A549 (cell line): ENCODE results near the gene RHO. TPM values are rescaled to one million over a fixed set of nuclear protein-coding genes. Genes with fewer than 3 reads are reported as not detected.
A peak's percentile ranks its signal among the peaks of the same experiment; 100 is the strongest.

Experiments used
- ATAC-seq, 2 experiments: fragments of 200-7000 bp in 1 of 2; fragments of >200 bp in 1 of 2; cut with Nextera tagmentation in 1 of 2; cut with Tn5 transposase in 1 of 2; 3 replicates each; pipeline versions ENCODE4 v1.8.0 to v1.9.1; 2018 to 2020; ENCODE audit warnings: mild to moderate bottlenecking in 1 of 2, moderate library complexity in 1 of 2
- CTCF ChIA-PET: fragments of 300-600 bp; sonication (Branson Sonifier 250); formaldehyde crosslinking; extraction: SDS; loops from one replicate; lab custom pipeline; 2021; ENCODE audit warnings: antibody characterized with exemption, inconsistent platforms; lab: Yijun Ruan, JAX
- POLR2A ChIA-PET: fragments of 350-600 bp; formaldehyde crosslinking; extraction: SDS; loops from one replicate; lab custom pipeline; 2021; ENCODE audit warnings: antibody characterized with exemption, inconsistent platforms; lab: Yijun Ruan, JAX
- DNase-seq, 2 experiments: peaks; one replicate each; pipeline versions ENCODE4 v3.0.0 to v3.0.0-alpha.2; 2011 to 2016; ENCODE audit warnings: low read depth in 1 of 2, low spot score in 1 of 2
- FAIRE-seq: peaks from 2 replicates; lab custom pipeline; 2011; peaks lifted over from hg19 to GRCh38; lab: Jason Lieb, UNC
- H3K27ac ChIP-seq, 2 experiments: fragments of >200 bp; sonication (Bioruptor Twin); formaldehyde crosslinking; 3 replicates each; pipeline ENCODE4 v1.5.1; 2016 to 2017
- H3K4me1 ChIP-seq: fragments of >200 bp; sonication (Bioruptor Twin); formaldehyde crosslinking; 3 replicates; pipeline ENCODE4 v1.6.1; 2016
- H3K4me2 ChIP-seq: fragments of >200 bp; sonication (Bioruptor Twin); formaldehyde crosslinking; 3 replicates; pipeline ENCODE4 v1.6.1; 2016
- H3K4me3 ChIP-seq: fragments of >200 bp; sonication (Bioruptor Twin); formaldehyde crosslinking; 3 replicates; pipeline ENCODE4 v1.5.1; 2016
- H3K9me3 ChIP-seq: fragments of >200 bp; sonication (Bioruptor Twin); formaldehyde crosslinking; 3 replicates; pipeline ENCODE4 v1.6.1; 2016
- CBX2 ChIP-seq: fragments of 200-600 bp; sonication (generic); IDR thresholded peaks from 2 replicates; pipeline ENCODE4 v1.6.1; 2016; ENCODE audit warnings: low read depth, mild to moderate bottlenecking, borderline replicate concordance
- CHD2 ChIP-seq: fragments of 150-350 bp; IDR thresholded peaks from 2 replicates; pipeline ENCODE4 v1.6.1; 2014; ENCODE audit warnings: low read length; ENCODE audit not compliant: partially characterized antibody
- CTCF ChIP-seq: fragments of >200 bp; sonication (Bioruptor Twin); formaldehyde crosslinking; IDR thresholded peaks from 3 replicates; pipeline ENCODE4 v1.5.1; 2016
- EHMT2 ChIP-seq: fragments of 200-600 bp; sonication (generic); IDR thresholded peaks from 2 replicates; pipeline ENCODE4 v1.6.1; 2016; ENCODE audit warnings: antibody characterized with exemption, low read depth, mild to moderate bottlenecking, moderate library complexity
- FOSL2 ChIP-seq, 2 experiments: fragments of 450-650 bp in 1 of 2; fragments of >200 bp in 1 of 2; sonication (Bioruptor Twin) in 1 of 2; formaldehyde crosslinking; IDR thresholded peaks; 2 replicates each; pipeline versions ENCODE4 v1.5.0 to v1.6.1; 2016 to 2020; ENCODE audit warnings: mild to moderate bottlenecking in 1 of 2, moderate library complexity in 1 of 2
- GATA3 ChIP-seq: IDR thresholded peaks from 2 replicates; pipeline ENCODE4 v1.6.1; 2012; ENCODE audit warnings: borderline replicate concordance
- HDAC2 ChIP-seq: fragments of 200-600 bp; sonication (generic); IDR thresholded peaks from 2 replicates; pipeline ENCODE4 v1.6.1; 2016
- HOXB13 ChIP-seq: fragments of 250-450 bp; sonication (Bioruptor Pico); IDR thresholded peaks from 2 replicates; pipeline ENCODE4 v1.5.0; 2020; ENCODE audit warnings: low read depth, mild to moderate bottlenecking, moderate library complexity
- HOXB5 ChIP-seq: fragments of 250-450 bp; sonication (Bioruptor Pico); IDR thresholded peaks from 2 replicates; pipeline ENCODE4 v1.5.0; 2020; ENCODE audit warnings: mild to moderate bottlenecking, moderate library complexity
- KDM5A ChIP-seq: fragments of 200-600 bp; sonication (generic); IDR thresholded peaks from 2 replicates; pipeline ENCODE4 v1.6.1; 2016; ENCODE audit warnings: antibody characterized with exemption, mild to moderate bottlenecking
- MYC ChIP-seq: IDR thresholded peaks from 2 replicates; pipeline ENCODE4 v1.6.1; 2012; ENCODE audit warnings: mild to moderate bottlenecking, inconsistent platforms, low read length, improper control_type of control experiment, borderline replicate concordance
- NFE2L2 ChIP-seq: fragments of 150-350 bp; conservative IDR thresholded peaks from 2 replicates; pipeline ENCODE4 v1.6.1; 2014; ENCODE audit warnings: low read length
- NPAS2 ChIP-seq: fragments of 250-450 bp; sonication (Bioruptor Pico); IDR thresholded peaks from 2 replicates; pipeline ENCODE4 v1.8.0; 2022; ENCODE audit warnings: mild to moderate bottlenecking, moderate library complexity, borderline replicate concordance
- PHF8 ChIP-seq: fragments of 200-600 bp; sonication (generic); IDR thresholded peaks from 2 replicates; pipeline ENCODE4 v1.6.1; 2016; ENCODE audit warnings: low read depth, mild to moderate bottlenecking, antibody characterized with exemption, moderate library complexity, borderline replicate concordance
- RAD21 ChIP-seq, 2 experiments: fragments of >200 bp in 1 of 2; sonication (Bioruptor Twin) in 1 of 2; formaldehyde crosslinking in 1 of 2; IDR thresholded peaks in 1 of 2; conservative IDR thresholded peaks in 1 of 2; 2 replicates in 1 of 2; 3 replicates in 1 of 2; pipeline ENCODE4 v1.6.1; 2012 to 2018; ENCODE audit warnings: inconsistent platforms in 1 of 2
- RFX5 ChIP-seq: fragments of 450-650 bp; IDR thresholded peaks from 2 replicates; pipeline ENCODE4 v1.7.1; 2014; ENCODE audit warnings: antibody characterized with exemption, mild to moderate bottlenecking, moderate library complexity
- RNF2 ChIP-seq: fragments of 200-600 bp; sonication (generic); IDR thresholded peaks from 2 replicates; pipeline ENCODE4 v1.6.1; 2016; ENCODE audit warnings: low read depth, mild to moderate bottlenecking, antibody characterized with exemption, moderate library complexity, borderline replicate concordance
- USF2 ChIP-seq: fragments of 450-650 bp; IDR thresholded peaks from 2 replicates; pipeline ENCODE4 v1.6.1; 2014; ENCODE audit warnings: antibody characterized with exemption
- ZC3H11A ChIP-seq: fragments of 450-650 bp; IDR thresholded peaks from 2 replicates; pipeline ENCODE4 v1.6.1; 2014; ENCODE audit warnings: antibody characterized with exemption, mild to moderate bottlenecking
- WGBS: methylation state at CpG from one replicate; pipeline ENCODE4 v1.1.6; 2017; ENCODE audit errors: missing lambda C conversion rate; 5-methylcytosine and 5-hydroxymethylcytosine counted together
- polyA plus RNA-seq, 4 experiments: library from polyadenylated mRNA; depleted of rRNA in 3 of 4; stranded (reverse); fragments of >200 nt; fragmentation: RNase III in 1 of 4; extraction: RNeasy Plus Mini Kit Qiagen cat#74134 plus additional on column Dnase treatment in 1 of 4; gene quantifications; 2 replicates in 3 of 4; 3 replicates in 1 of 4; pipeline ENCODE4 v1.2.3, GENCODE V29; 2011 to 2017
- TF ChIP-seq, protein P1 (sequence below): IDR thresholded peaks from 2 replicates; pipeline ENCODE4 v1.6.1; 2012; ENCODE audit warnings: low read depth, borderline replicate concordance
- TF ChIP-seq, protein P2 (sequence below): fragments of 250-450 bp; sonication (Bioruptor Pico); IDR thresholded peaks from 2 replicates; pipeline ENCODE4 v1.5.0; 2020; ENCODE audit warnings: low read depth, mild to moderate bottlenecking, moderate library complexity

RHO gene
- polyA plus RNA-seq, 2 of the 4 experiments (the other 2 are of a cell fraction), result 0.04 TPM; not detected in 1

- TF ChIP-seq, protein P1, sequence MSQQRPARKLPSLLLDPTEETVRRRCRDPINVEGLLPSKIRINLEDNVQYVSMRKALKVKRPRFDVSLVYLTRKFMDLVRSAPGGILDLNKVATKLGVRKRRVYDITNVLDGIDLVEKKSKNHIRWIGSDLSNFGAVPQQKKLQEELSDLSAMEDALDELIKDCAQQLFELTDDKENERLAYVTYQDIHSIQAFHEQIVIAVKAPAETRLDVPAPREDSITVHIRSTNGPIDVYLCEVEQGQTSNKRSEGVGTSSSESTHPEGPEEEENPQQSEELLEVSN, result no peak
- TF ChIP-seq FOSL2 (IDR thresholded peaks at IDR 0.05), result no peak
- no peak for TF ChIP-seq FOSL2 (CRISPR knock-in tag; IDR thresholded peaks at IDR 0.05)
- TF ChIP-seq EHMT2, result no peak
- DNase-seq, result no peak
- Histone ChIP-seq H3K4me2 (peak overlapping the region; percentile 43; the same call in 2 of the 3 replicates), H3K27ac (peak overlapping the region; percentile 85 to 86), H3K4me1 (peaks cover 43% of the 10 kb centered on the region), H3K4me3 (no peak overlapping the region), H3K9me3 (no peaks in the 10 kb centered on the region)
- POLR2A ChIA-PET, result no interaction called here
- CTCF ChIA-PET, result interaction anchor here (0.6 kb wide), 1 partner anchor 587 kb away, joined by 4 read pairs; no protein-coding TSS in a partner anchor
- FAIRE-seq, result no peak
- WGBS, result 47% methylated on average over 5 of the region's 16 CpGs
- no peak for ATAC-seq
These were observed 31.9 kb downstream of the RHO start for GRCh38 chr3:129560269-129560787.

GRCh38 chr3:129560911-129561594, 32.6 kb downstream of the RHO start:
- POLR2A ChIA-PET, result no interaction called here
- FAIRE-seq, result no peak
- H3K4me2 ChIP-seq, result peak overlapping the region; percentile 43; the same call in 2 of the 3 replicates
- no peak for TF ChIP-seq NPAS2 (CRISPR knock-in tag)
- TF ChIP-seq KDM5A, result no peak
- TF ChIP-seq, protein P1, result no peak
- TF ChIP-seq NFE2L2, result no peak
- TF ChIP-seq USF2, result no peak
- TF ChIP-seq HDAC2, result no peak
- no peak for TF ChIP-seq CTCF
- TF ChIP-seq, protein P2, sequence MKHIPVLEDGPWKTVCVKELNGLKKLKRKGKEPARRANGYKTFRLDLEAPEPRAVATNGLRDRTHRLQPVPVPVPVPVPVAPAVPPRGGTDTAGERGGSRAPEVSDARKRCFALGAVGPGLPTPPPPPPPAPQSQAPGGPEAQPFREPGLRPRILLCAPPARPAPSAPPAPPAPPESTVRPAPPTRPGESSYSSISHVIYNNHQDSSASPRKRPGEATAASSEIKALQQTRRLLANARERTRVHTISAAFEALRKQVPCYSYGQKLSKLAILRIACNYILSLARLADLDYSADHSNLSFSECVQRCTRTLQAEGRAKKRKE (CRISPR knock-in tag), result no peak
- no peak for TF ChIP-seq PHF8
- TF ChIP-seq HOXB5 (CRISPR knock-in tag), result no peak
- no peak for TF ChIP-seq RNF2
- TF ChIP-seq, all 56 proteins: peak for 0
- 65% methylated on average over 7 of the region's 18 CpGs for WGBS
- Histone ChIP-seq H3K4me1 (peaks cover 43% of the 10 kb centered on the region), H3K4me3 (no peak overlapping the region), H3K9me3 (no peaks in the 10 kb centered on the region), H3K27ac (peak overlapping the region; percentile 85 to 86)
- DNase-seq, result peak in 1 of 2 experiments; percentile 24
- peak in 1 of 2 experiments; percentile 54; a peak in 4 of 6 replicates for ATAC-seq
- CTCF ChIA-PET, result interaction anchor here (0.6 kb wide), 1 partner anchor 588 kb away, joined by 4 read pairs; no protein-coding TSS in a partner anchor

GRCh38 chr3:129561619-129562248, 33.3 kb downstream of the RHO start:
- peaks cover 43% of the 10 kb centered on the region for H3K4me1 ChIP-seq
- peak overlapping the region; percentile 85 to 86; a peak in 5 of 6 replicates for H3K27ac ChIP-seq
- ChIA-PET POLR2A (no interaction called here), CTCF (no interaction called here)
- no peak; a peak in 1 of 6 replicates for ATAC-seq
- TF ChIP-seq HOXB13 (no peak), RAD21 (conservative IDR thresholded peaks at IDR 0.05 in 1 of 2, IDR thresholded peaks at IDR 0.05 in 1 of 2) (no peak), CHD2 (no peak), MYC (no peak), HDAC2 (no peak), CBX2 (no peak), RFX5 (no peak), ZC3H11A (no peak), GATA3 (no peak), HOXB5 (CRISPR knock-in tag) (no peak)
- no peak overlapping the region for H3K4me3 ChIP-seq
- H3K4me2 ChIP-seq, result peak overlapping the region; percentile 43; the same call in 2 of the 3 replicates
- FAIRE-seq, result no peak
- H3K9me3 ChIP-seq, result no peaks in the 10 kb centered on the region
- no peak for DNase-seq
- 96% methylated on average over 8 of the region's 18 CpGs for WGBS
